ENCODE results near the gene SAFB. TPM values are rescaled to one million over a fixed set of nuclear protein-coding genes. Genes with fewer than 3 reads are reported as not detected.

Gene SAFB
- total and polyA plus RNA-seq, 2 of the 13 experiments (the other 11 are each of a cell fraction or from before 2014, with no cell fraction given), result 21.0 to 28.4 TPM

GRCh38 chr19:5622465-5623396, at the start of gene SAFB, which contains the start of gene SAFB2 (continued):
- TF ChIP-seq TFDP1 (CRISPR knock-in tag; IDR thresholded peaks at IDR 0.05; ENCODE audit: borderline replicate concordance), result peak; percentile 84
- no peak for TF ChIP-seq SP1 (IDR thresholded peaks at IDR 0.05)
- TF ChIP-seq SP1 (CRISPR knock-in tag; IDR thresholded peaks at IDR 0.05), result peak; percentile 42; the same call in 1 of the 2 replicates
- no peak for TF ChIP-seq ZNF230 (CRISPR knock-in tag; IDR thresholded peaks at IDR 0.05)
- no peak for TF ChIP-seq HDAC6 (IDR thresholded peaks at IDR 0.05; ENCODE audit: low read depth, low read length)
- 0 out of 2 replicates have a peak, but pooled peaks have one; percentile 51 for TF ChIP-seq ZNF513 (CRISPR knock-in tag; conservative IDR thresholded peaks at IDR 0.05)
- TF ChIP-seq REL (CRISPR knock-in tag; conservative IDR thresholded peaks at IDR 0.05), result peak; percentile 58; the same call in 1 of the 2 replicates
- TF ChIP-seq TGIF2 (CRISPR knock-in tag; IDR thresholded peaks at IDR 0.05), result no peak
- TF ChIP-seq ARNT (IDR thresholded peaks at IDR 0.05), result no peak
- TF ChIP-seq REPIN1 (CRISPR knock-in tag; IDR thresholded peaks at IDR 0.05; ENCODE audit: borderline replicate concordance, low read depth), result peak; percentile 49; the same call in 1 of the 2 replicates
- TF ChIP-seq KIAA2018 (CRISPR knock-in tag; IDR thresholded peaks at IDR 0.05; ENCODE audit: borderline replicate concordance), result no peak
- peak; percentile 88 for TF ChIP-seq HNRNPLL (IDR thresholded peaks at IDR 0.05; ENCODE audit: low read depth, low read length, poor library complexity, severe bottlenecking)
- no peak for TF ChIP-seq ZNF841 (CRISPR knock-in tag; IDR thresholded peaks at IDR 0.05; ENCODE audit: borderline replicate concordance)
- 0 out of 2 replicates have a peak, but pooled peaks have one; percentile 26 for TF ChIP-seq TBP (CRISPR knock-in tag; IDR thresholded peaks at IDR 0.05)
- TF ChIP-seq MZF1 (CRISPR knock-in tag; IDR thresholded peaks at IDR 0.05; ENCODE audit: borderline replicate concordance), result no peak
- no peak for TF ChIP-seq PHF5A (CRISPR knock-in tag; IDR thresholded peaks at IDR 0.05; ENCODE audit: low read depth, unreplicated experiment)
- peak; percentile 75; the same call in 1 of the 2 replicates for TF ChIP-seq KAT7 (CRISPR knock-in tag; IDR thresholded peaks at IDR 0.05; ENCODE audit: borderline replicate concordance)
- TF ChIP-seq ZNF674 (CRISPR knock-in tag; IDR thresholded peaks at IDR 0.05; ENCODE audit: low read depth), result peak; percentile 34; the same call in 1 of the 2 replicates
